Measurements from ENCODE around the gene NRXN3. TPM values are rescaled to one million over a fixed set of nuclear protein-coding genes. Genes with fewer than 3 reads are reported as not detected.

NRXN3 gene
- total and polyA plus RNA-seq, 2 of the 4 experiments (the other 2 are of a cell fraction), result 4.8 to 25.1 TPM

DNA sequence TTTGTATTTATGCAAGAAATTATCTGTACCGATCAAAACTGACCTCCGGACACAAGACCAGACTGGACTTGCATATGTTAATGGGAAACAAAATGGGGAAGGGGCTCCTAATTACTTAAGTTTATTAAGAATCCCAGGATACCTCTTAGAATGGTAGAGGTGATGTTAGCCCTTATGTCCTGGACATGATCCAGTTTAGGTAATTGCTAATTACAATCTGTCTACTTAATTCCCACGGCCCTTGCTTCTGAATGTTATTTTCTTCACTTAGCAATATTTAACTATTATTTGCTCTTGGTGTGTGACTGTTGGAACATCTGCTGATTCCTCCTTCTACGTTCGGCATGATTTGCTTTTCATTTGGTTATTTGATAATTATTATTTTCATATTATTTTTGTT, 1397.1 kb downstream of the NRXN3 start:
- Histone ChIP-seq H3K56ac (ENCODE audit: extremely low read depth, insufficient read depth, low read length) (no peak overlapping the region), H3K9me1 (ENCODE audit: insufficient read depth, low read length) (no peaks in the 10 kb centered on the region), H4K8ac (ENCODE audit: low read depth in 2 of 2, low read length in 2 of 2) (no peak overlapping the region), H3K14ac (replicated peaks; ENCODE audit: low read depth, low read length) (no peak overlapping the region), H3K4ac (ENCODE audit: low read depth, low read length) (no peak overlapping the region), H2BK15ac (ENCODE audit: low read depth, low read length) (no peak overlapping the region), H3K4me2 (ENCODE audit: low read depth, low read length) (no peak overlapping the region), H4K20me1 (ENCODE audit: insufficient read depth, low read length) (no peaks in the 10 kb centered on the region), H2AK9ac (replicated peaks; ENCODE audit: low read depth, low read length, poor library complexity) (no peak overlapping the region), H3K23ac (ENCODE audit: low read depth, low read length) (no peak overlapping the region), H3K79me1 (ENCODE audit: low read depth in 1 of 2, low read length in 2 of 2) (no peaks in the 10 kb centered on the region), H2BK20ac (ENCODE audit: low read depth, low read length) (no peak overlapping the region), H3K9ac (ENCODE audit: low read depth, low read length) (no peak overlapping the region), H3K18ac (ENCODE audit: low read depth, low read length) (no peak overlapping the region), H3K4me1 (ENCODE audit: control insufficient read depth, insufficient read depth, low read length) (no peaks in the 10 kb centered on the region; the same call in 1 of the 2 replicates), H3K36me3 (ENCODE audit: control insufficient read depth, insufficient read depth, low read length) (no peaks in the 10 kb centered on the region), H3K27ac (ENCODE audit: insufficient read depth, low read length) (no peak overlapping the region), H4K91ac (ENCODE audit: insufficient read depth, low read depth, low read length) (no peak overlapping the region), H3K9me3 (ENCODE audit: control insufficient read depth, insufficient read depth, low read length) (no peaks in the 10 kb centered on the region), H2BK120ac (ENCODE audit: low read depth, low read length) (no peak overlapping the region), H2AK5ac (ENCODE audit: low read depth, low read length) (no peak overlapping the region), H2AFZ (replicated peaks; ENCODE audit: low read length, poor library complexity) (no peak overlapping the region), H3K4me3 (ENCODE audit: insufficient read depth, low read depth, low read length) (no peak overlapping the region), H2BK5ac (ENCODE audit: low read depth, low read length, poor library complexity, severe bottlenecking) (no peak overlapping the region), H3K27me3 (ENCODE audit: control insufficient read depth, insufficient read depth, low read length) (no peaks in the 10 kb centered on the region), H4K5ac (ENCODE audit: low read depth, low read length) (no peak overlapping the region)
- ChIA-PET CTCF (no interaction called here), POLR2A (ENCODE audit: unreplicated experiment) (no interaction called here)
- 80% methylated on average over 1 of the region's 5 CpGs; no CpG with 5 or more reads in 1 of the 2 experiments for WGBS, 2 experiments (ENCODE audit: extremely low coverage in 2 of 2, insufficient read length in 1 of 2)
- dilution Hi-C loops (cut with HindIII; ENCODE audit: low sequenced_read_pairs, unreplicated experiment), result no loop called here
- ATAC-seq (ENCODE audit: low read depth) (no peak), DNase-seq (no peak)
- TF ChIP-seq NFE2L2 (IDR thresholded peaks at IDR 0.05; ENCODE audit: low read depth, low read length) (no peak), MAFK (IDR thresholded peaks at IDR 0.05; ENCODE audit: low read depth, low read length) (no peak)
- in situ Hi-C loops (cut with MboI; ENCODE audit: low sequenced_read_pairs), result no loop called here
- BruUV-seq (replicated peaks), result no TSS peak
- intact Hi-C loops (cut with micrococcal nuclease), result no loop called here

All from IMR-90 (cell line).